Measurements from ENCODE around the gene RPS19.
A peak's percentile ranks its signal among the peaks of the same experiment; 100 is the strongest.

The RPS19 gene

DNA sequence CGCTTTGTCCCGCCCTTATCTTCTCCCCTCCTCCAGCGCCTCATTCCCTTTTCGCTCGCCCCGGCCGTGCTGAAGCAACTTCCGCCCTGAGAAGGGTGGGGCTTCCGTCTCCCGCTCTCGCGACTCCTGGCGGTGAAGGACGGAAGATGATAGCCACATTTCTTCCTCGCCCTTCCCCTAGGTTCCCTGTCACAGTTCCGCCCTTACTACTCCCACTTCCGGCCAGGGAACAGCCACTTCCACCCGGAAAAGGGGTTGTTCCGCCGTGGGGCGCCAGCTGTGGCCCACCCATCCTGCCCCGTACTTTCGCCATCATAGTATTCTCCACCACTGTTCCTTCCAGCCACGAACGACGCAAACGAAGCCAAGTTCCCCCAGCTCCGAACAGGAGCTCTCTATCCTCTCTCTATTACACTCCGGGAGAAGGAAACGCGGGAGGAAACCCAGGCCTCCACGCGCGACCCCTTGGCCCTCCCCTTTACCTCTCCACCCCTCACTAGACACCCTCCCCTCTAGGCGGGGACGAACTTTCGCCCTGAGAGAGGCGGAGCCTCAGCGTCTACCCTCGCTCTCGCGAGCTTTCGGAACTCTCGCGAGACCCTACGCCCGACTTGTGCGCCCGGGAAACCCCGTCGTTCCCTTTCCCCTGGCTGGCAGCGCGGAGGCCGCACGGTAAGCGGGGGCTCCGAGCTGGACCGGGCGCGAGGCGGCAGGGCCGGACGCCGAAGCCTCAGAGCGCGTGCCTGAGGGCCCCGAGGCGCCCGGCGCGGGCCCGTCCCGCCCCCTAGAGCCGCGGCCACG is at the start of gene RPS19:
RPS19 (plus strand) TSS at position 638 of the 801 bp plus-strand sequence. CDS start 520 bp downstream, outside the sequence.
- peak; percentile 99 for DNase-seq (ENCODE audit: low spot score)

DNA sequence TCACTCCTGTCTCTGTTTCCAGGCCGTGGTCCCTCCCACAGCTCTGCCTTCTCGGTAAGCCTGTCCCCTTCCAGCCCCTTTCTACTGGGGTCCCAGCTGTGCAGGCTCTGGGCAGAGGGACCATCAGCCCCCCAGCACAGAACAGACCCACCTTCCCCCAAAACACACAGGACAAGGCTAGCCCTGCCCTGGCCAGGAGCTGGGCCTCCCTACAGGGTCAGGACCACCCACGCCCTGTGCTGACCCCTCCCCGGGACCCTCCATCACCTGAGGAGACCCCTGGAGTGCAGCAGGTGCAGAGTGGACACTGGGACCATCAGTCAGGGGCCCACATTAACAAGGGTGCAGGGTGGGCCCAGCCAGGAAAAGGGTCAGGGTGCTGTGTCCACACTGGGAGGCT is 49.8 kb upstream of the RPS19 start:
- DNase-seq (ENCODE audit: low spot score): no peak

DNA sequence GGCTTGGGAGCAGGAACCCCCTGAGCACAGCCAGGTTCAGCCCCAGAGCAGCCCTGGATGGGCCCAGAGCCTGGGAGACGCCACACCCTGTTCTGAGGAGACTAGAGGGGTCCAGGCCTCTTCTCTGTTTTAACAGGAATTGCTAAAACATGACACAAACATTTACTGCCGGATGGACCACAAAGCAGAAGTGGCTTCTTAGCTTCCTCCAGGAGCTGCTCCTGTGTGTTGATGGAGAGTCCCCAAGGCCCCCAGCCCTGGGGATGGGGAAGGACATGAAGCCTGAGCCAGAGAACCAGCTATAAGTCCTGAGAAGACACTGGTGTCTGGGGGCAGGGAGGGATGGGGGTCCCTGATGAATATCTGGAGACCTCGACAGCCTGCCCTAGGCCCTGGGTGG is 49.0 kb upstream of the RPS19 start:
- DNase-seq (ENCODE audit: low spot score): no peak

DNA sequence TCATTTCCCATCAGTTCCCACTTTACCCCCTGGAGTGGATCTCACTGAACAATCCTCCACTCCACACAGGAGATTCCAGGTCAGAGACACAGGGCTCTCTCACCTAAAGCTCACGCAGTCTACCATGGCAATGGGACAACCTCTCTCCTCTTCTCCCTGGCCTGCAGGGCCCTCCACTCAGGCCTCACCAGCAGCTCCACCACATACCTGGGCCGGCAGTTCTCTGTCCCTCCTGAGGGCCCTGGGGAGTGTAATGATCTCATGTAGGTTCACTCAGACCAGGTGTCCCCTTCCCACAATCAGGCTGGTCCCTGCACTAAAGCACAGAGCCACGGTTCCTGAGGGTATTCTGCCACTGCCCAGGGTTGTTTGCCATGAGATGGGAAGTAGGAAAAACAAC is 48.1 kb upstream of the RPS19 start:
- no peak for DNase-seq (ENCODE audit: low spot score)

DNA sequence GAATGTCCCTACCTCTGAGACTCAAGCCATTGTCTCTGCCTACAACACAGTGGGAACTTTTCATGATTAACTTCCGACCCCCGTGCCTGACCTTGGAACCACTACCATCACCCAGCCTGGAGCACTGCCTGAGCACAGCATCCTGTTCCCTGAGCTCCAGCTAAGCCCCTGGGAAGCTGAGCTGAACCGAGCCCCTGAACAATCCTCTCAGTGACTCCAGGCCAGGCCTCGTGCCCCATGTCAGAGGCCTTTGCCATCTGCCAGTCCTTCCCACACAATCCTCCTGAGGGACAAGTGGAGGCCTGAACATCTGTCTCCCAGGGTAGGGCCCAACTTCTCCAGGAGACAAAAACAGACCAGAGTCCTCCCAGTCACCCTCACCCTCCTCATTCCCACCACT is 46.1 kb upstream of the RPS19 start:
- no peak for DNase-seq (ENCODE audit: low spot score)

DNA sequence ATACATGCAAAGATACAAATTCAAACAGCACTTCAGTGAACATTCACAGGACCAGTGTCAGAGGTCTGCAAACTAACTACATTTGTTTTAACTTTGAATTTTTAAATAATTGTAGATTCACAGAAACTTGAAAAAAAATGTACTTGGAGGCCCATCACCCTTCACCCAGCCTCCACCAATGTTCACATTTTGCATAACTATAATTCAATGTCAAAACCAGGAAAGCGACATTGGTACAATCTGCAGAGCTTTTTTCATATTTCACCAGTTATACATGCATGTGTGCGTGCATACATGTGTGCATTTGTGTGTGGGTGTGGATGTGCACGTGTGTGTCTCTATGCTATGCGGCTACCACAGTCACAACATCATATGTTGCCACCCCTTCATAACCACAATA is 44.8 kb upstream of the RPS19 start:
- DNase-seq (ENCODE audit: low spot score): no peak

DNA sequence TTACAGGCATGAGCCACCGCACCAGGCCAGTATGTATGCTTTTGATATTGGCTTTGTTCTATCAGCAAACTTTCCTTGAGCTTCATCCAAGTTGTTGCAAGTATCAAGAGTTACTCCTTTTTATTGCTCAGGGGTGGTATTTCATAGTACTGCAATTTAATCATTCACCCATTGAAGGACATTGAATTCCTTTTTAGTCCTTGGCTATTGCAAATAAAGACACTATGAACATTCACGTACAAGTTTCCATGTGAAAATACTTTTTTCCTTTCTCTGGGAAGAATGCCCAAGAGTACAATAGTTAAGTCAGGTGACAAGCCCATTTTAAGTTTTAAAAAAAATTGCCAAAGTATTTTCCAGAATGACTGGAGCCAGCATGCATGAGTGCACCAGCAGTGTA is 43.3 kb upstream of the RPS19 start:
- DNase-seq (ENCODE audit: low spot score): no peak

DNA sequence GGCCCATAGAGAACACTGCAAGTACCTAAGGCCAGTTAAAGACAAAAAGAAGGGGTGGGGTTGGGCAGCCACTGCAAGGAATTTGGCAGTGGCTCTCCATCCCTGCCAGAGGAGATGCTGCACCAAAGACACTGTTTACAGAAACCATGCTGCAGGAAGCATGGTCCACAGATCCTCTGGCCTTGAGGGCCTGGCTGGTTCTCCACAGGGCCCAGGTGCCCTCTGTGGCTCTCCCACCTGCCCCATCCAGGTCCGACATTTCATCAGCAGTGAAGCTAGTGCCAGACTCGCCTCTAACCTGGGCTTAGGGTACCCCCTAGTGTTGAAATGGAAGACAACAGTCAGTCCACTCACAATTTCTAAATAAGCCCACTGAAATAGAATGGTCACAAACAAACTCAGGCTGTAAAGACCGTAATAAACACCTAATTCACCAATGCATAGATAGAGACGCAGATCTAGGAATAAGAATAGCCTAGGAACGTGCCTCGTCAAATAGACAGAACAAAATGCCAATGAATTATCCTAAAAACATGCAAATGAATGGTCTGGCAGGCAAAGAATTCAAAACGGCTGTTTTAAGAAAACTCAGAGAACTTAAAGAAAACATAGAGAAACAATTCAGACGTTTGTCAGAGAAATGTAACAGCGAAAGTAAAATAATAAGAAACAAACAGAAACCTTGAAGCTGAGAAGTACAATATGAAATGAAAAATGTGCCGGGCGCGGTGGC is 38.9 kb upstream of the RPS19 start:
- DNase-seq (ENCODE audit: low spot score): peak; percentile 13

DNA sequence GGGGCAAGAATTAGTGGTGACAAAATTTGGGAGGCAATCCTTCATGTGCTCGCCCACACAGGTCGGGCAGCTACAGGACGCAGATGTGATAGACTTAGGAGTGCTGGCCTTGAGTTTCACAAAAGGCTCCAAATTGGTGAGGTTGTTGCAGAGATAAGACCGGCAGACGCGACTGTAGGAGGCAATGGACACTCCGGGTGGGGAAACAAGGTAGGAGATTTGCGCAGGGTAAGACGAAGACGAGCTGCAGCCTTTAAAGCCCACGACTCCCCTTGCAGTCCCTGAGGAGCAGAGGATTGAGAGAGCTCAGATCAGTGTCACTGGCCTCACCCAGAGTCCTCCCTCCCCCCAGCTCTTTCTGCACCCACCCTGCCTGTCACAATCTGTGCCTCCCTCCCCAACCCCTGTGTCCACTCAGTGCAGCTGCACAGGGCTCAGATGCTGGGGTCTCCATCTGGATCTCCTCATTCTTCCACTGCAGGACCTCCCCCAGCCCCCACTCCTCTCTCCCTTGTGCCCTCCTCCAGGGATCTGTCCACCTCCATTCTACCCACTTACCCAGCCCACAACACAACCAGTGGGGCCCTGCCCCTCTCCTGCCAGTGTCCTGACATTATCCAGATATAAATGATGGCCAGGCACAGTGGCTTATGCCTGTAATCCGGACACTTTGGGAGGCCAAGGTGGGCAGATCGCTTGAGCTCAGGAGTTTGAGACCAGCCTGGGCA is 21.9 kb upstream of the RPS19 start:
- DNase-seq (ENCODE audit: low spot score): no peak

DNA sequence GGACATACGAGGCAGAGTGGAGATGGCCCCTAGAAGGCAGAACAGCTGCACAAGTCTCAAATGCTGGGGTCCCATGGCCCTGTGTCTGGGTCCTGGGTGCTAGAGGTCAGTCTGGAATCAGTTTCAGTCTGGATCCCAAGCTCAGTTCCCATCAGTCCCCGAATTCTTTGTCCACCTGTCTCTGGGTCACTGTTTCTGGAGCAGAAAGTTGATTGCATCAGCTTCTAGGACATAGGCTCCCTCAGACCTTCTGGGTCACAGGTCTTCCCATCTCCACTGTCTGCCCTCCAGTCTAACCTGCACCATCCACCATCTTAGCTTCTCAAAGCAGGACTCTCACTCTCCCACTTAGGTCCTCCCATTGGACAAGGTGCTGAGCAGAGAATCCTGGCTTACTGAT is 20.8 kb upstream of the RPS19 start:
- no peak for DNase-seq (ENCODE audit: low spot score)

DNA sequence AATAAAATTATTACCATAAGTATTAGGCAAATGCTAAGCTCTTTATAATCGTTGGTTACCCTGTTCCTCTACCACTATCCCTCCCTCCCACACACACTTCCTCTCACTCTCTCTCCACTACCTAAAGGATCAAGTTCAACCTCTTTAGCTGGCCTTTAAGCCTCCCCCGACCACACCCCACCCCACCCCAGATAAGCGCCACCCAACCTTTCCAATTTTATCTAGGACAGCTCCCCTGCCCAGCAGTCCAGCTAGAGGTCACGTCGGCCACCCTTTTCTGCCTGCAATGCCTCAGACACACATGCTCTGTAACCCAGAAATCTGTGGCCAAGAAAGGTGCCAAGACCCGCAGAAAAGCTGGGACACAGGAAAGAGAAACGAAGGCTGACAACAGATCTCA is 16.7 kb upstream of the RPS19 start:
- no peak for DNase-seq (ENCODE audit: low spot score)

DNA sequence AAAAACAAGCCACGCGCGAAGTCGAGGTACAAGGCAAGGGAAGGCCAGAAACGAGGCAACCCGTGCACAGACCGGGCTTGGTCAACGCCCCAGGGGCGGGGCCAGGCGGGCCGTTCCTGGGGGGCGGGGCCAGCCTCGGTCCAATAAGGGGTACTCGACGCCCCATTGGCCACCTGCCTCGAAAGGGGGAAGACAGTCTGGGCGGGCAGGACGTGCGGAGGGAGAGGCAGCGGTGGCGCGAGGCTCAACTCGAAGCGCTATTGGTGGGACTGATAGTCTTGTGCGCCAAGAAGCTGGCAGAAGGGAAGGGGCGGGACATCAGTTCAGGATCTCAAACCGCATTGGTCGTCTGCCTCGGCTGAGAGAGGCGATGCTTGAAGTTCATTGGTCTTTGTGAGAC is 15.5 kb upstream of the RPS19 start, which contains the start of gene LYPD4:
LYPD4 (minus strand) TSS at position 83 of the 400 bp plus-strand sequence. CDS start 5,398 bp downstream, outside the sequence.
- DNase-seq (ENCODE audit: low spot score): no peak

DNA sequence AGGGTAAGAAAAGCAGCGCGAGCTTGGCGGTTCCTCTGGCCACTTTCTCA is 15.2 kb upstream of the RPS19 start, which contains the start of gene DMRTC2:
DMRTC2 (plus strand) TSS at position 42 of the 50 bp plus-strand sequence. CDS start 2,387 bp downstream, outside the sequence.
- DNase-seq (ENCODE audit: low spot score): no peak

DNA sequence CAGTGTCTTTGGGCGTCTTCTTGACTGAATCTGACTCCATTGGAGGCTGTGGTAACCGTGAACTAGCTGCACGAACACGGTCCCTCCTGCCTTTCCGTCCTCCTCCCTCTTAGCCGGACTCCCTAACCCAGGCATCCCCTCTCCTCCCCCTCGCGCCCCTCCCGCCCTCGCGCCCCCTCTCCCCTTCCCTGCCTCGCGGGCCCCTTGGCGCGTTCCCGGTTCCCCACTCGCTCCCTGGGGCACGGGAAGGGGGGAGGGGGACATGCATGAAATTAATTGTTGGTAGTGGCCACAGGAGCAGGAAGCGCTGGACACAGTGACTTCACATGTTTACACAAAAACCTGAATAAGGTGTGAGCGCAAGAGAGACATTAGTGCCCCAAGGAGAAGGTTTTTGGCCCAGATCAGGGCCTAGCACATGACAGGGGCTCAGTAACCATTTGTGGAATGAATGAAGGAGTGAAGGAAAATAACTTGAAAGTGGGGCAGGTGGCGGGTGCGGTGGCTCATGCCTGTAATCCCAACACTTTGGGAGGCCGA is 14.9 kb upstream of the RPS19 start:
- no peak for DNase-seq (ENCODE audit: low spot score)

DNA sequence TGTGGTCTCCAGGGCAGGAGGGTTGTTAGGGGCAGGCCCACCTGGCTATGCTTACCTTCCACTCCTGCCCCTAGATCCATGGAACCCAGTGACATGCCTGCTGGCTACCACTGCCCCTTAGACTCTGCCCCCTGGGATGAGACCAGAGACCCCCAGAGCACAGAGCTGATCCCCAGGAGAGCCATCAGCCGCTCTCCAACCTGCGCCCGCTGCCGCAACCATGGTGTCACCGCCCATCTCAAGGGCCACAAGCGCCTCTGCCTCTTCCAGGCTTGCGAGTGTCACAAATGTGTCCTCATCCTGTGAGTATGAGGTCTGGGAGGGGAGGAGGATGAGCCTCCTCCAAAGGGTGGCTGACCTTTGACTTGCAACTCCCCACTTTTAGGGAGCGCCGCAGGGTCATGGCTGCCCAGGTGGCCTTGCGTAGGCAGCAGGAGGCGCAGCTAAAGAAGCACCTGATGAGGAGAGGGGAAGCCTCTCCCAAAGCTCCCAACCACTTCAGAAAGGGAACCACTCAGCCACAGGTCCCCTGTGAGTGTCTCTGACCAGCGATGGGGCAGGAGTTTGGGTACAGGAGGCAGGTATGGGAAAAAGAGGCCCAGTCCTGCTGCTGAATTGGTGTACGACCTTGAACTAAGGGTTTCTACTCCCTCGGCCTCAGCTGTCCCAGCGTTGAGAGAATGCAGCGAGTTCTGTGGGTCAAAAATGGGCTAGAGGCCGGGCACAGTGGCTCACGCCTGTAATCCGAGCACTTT is 12.5 kb upstream of the RPS19 start:
- DNase-seq (ENCODE audit: low spot score): no peak

DNA sequence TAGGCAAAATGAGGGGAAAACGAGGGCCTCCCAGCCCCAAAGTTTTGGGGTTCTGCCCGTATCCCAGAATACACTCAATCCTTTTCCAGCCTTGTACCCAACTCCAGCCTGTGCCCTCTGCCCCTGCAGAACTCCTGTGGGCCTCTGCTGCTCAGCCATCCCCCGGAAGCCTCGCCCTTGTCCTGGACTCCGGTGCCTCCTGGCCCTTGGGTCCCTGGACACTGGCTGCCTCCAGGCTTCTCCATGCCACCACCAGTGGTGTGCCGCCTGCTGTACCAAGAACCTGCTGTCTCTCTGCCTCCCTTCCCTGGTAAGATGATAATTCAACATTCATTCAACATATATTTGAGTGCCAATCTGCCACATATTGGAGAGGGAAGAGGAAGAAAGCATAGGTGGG is 11.4 kb upstream of the RPS19 start:
- DNase-seq (ENCODE audit: low spot score): no peak

DNA sequence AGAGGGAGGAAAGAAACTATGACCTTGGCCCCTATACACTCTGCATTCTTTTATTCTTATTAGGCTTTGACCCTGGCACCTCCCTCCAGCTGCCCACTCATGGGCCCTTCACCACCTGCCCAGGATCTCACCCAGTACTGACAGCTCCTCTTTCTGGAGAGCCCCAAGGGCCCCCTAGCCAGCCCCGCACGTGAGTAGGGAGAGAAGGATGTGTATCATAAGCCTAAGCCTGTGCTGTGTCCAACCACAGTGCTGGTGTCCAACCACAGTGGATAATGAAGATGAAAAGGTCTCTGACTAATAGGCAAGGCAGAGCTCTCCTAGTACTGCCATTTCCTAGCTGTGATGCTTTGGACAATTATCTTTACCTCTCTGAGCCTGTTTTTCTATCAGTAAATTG is 11.0 kb upstream of the RPS19 start:
- no peak for DNase-seq (ENCODE audit: low spot score)

DNA sequence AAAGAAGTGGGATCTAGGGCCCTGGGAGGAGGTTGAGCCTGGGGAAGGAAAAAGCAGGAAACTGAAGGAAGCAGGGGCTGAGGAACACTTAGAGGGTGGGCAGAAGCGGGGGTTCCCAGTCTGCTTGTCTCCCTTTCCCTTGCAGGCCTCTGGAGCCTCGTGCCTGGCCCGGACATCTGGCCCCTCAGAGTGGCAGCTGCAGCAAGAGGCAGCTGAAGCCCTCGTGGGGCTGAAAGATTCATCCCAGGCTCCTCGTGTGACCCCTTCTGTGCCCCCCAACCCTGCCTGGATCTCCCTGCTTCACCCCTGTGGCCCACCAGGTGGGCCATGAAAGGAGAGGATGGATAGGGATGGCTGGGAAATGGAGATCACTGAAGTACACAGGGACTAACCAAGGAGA is 9.7 kb upstream of the RPS19 start:
- DNase-seq (ENCODE audit: low spot score): no peak

DNA sequence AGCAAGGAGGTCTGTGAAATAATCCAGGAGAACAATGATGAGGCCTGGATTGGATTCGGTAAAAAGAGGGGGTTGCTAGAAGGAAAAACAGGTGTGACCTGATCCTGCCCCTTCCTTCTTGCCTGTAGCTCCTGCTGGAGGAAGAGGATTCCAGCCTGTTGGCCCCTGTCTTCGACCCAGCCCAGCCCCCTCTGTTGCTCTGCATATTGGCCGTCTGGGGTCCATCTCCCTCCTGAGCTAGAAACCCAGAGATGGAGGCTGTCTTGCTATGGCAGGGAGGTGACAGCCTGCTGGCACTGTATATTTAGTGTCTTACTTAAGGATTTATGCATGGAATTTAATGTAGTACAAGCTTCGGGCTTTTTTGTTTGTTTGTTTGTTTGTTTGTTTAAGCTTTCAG is 8.6 kb upstream of the RPS19 start:
- no peak for DNase-seq (ENCODE audit: low spot score)

DNA sequence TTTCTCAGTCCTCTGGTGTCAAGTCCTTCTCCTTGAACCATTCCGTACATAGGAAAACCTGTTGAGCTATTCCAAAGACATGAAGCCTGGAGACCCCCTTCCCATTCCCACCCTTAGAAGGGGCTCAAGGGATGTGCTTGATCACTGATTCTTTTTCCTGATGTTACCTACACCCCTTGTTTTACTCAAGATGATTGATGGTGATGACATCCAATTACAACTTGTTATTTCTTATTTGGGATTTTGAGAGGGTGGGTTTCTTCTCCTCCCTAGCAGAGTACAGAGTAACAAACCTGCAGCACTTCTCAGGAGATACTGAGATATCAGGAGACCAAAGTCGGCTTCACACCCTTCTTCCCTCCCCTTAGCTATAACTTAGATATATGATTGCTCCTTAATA is 6.7 kb upstream of the RPS19 start:
- DNase-seq (ENCODE audit: low spot score): no peak

DNA sequence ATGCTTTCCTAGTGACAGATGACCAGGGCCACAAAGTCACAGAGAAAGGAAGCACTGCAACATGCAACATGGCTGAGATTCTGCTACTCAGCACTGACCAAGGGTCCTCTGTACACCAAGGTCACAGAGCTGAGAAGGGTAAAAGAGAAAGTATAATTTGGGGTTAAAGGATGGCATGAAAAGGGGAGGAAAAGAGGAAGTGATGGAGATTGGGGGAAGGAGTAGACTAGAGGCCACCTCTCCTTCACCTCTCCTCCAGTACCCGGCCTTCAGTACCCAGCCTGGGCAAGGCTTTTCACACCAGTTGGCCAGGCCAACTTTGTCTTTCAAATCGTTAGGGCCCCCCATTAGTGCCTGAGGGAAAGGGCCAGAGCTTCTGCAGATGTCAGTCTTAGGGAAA is 6.3 kb upstream of the RPS19 start:
- DNase-seq (ENCODE audit: low spot score): no peak

DNA sequence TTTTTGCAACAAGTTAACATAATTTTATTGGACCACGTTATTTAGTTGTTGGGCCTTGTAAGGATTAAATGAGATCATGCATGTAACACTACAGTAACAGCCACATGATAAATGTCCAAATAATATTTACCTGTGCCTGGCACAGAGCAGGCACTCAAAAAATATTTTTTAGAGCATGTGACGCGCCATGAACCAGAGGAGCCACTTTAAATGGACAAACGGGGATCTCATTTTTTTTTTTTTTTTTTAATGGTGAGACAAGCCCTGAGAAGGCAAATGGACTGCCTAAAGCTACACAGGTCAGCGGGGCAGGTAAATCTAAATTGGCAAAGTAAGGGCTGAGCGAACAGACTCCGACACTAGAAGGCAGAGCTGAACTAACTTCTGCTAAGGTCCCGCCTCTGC is 840 bp upstream of the RPS19 start:
- no peak for DNase-seq (ENCODE audit: low spot score)
